HepG2 (cell line): Measurements from ENCODE around the gene PLAC9. TPM values are rescaled to one million over a fixed set of nuclear protein-coding genes. Genes with fewer than 3 reads are reported as not detected.

Source experiments
- ATAC-seq: fragments of 200-7000 bp; cut with Tn5 transposase; 3 replicates; pipeline ENCODE4 v1.9.1; 2020; ENCODE audit warnings: mild to moderate bottlenecking, moderate library complexity
- BruUV-seq: library from RNA; stranded (reverse); fragments of 400-500 nt; replicated peaks from 2 replicates; lab custom pipeline; 2021; lab: Mats Ljungman, UMichigan
- CTCF ChIA-PET: fragments of 300-600 bp; formaldehyde crosslinking; extraction: SDS; loops from one replicate; lab custom pipeline; 2021; ENCODE audit warnings: low total read pairs, inconsistent platforms, low intra/inter-chr PET ratio; lab: Yijun Ruan, JAX
- POLR2A ChIA-PET: fragments of 350-600 bp; sonication (Branson Sonifier 250); formaldehyde crosslinking; loops from one replicate; lab custom pipeline; 2020; ENCODE audit warnings: antibody characterized with exemption, inconsistent platforms; lab: Yijun Ruan, JAX
- DNase-seq: peaks from one replicate; pipeline ENCODE4 v3.0.0-alpha.2; 2015; ENCODE audit warnings: low spot score
- FAIRE-seq: peaks from 3 replicates; lab custom pipeline; 2011; peaks lifted over from hg19 to GRCh38; lab: Jason Lieb, UNC
- H2AFZ ChIP-seq: one replicate; pipeline ENCODE4 v1.6.1; 2011; ENCODE audit warnings: low read length, inconsistent platforms
- H3K27ac ChIP-seq: fragments of 300-600 bp; 3 replicates; pipeline ENCODE4 v1.8.0; 2011; ENCODE audit warnings: mixed run types, mild to moderate bottlenecking, mixed read lengths, low read length, inconsistent platforms; ENCODE audit not compliant: insufficient read depth; ENCODE audit errors: extremely low read length
- H3K27me3 ChIP-seq, 2 experiments: fragments of 200-600 bp in 1 of 2; 2 replicates in 1 of 2; 3 replicates in 1 of 2; pipeline versions ENCODE4 v1.6.0 to v1.8.0; 2011; ENCODE audit warnings: low read length in 2 of 2, mild to moderate bottlenecking in 2 of 2, moderate library complexity in 2 of 2, inconsistent platforms in 1 of 2; ENCODE audit not compliant: insufficient read depth in 2 of 2, control insufficient read depth in 1 of 2
- H3K36me3 ChIP-seq, 2 experiments: fragments of 200-600 bp in 1 of 2; replicated peaks in 1 of 2; 2 replicates in 1 of 2; 3 replicates in 1 of 2; pipeline versions ENCODE4 v1.5.1 to v1.8.0; 2011; ENCODE audit warnings: low read length in 2 of 2, inconsistent platforms in 1 of 2; ENCODE audit not compliant: insufficient read depth in 2 of 2, control insufficient read depth in 1 of 2
- H3K4me1 ChIP-seq: 2 replicates; pipeline ENCODE4 v1.5.1; 2012; ENCODE audit warnings: low read length, inconsistent platforms; ENCODE audit not compliant: insufficient read depth
- H3K4me2 ChIP-seq: 2 replicates; pipeline ENCODE4 v1.6.0; 2011; ENCODE audit warnings: low read depth, low read length, inconsistent platforms
- H3K4me3 ChIP-seq, 3 experiments: fragments of 200-600 bp in 1 of 3; sonication (generic), shearing (Covaris generic) in 1 of 3; replicated peaks in 1 of 3; 2 replicates each; pipeline ENCODE4 v1.5.1; 2011 to 2016; ENCODE audit warnings: low read length in 3 of 3, inconsistent platforms in 2 of 3, low read depth in 2 of 3, mild to moderate bottlenecking in 2 of 3, control low read depth in 1 of 3, mixed read lengths in 1 of 3; ENCODE audit not compliant: insufficient read depth in 1 of 3
- H3K79me2 ChIP-seq: one replicate; pipeline ENCODE4 v1.6.1; 2011; ENCODE audit warnings: low read length, inconsistent platforms; ENCODE audit not compliant: insufficient read depth
- H3K9ac ChIP-seq: 2 replicates; pipeline ENCODE4 v1.6.0; 2011; ENCODE audit warnings: mild to moderate bottlenecking, low read depth, low read length, inconsistent platforms; ENCODE audit not compliant: insufficient read depth
- H3K9me3 ChIP-seq: 2 replicates; pipeline ENCODE4 v1.5.1; 2012; ENCODE audit warnings: mild to moderate bottlenecking, low read length
- H4K20me1 ChIP-seq: 2 replicates; pipeline ENCODE4 v1.6.0; 2011; ENCODE audit warnings: inconsistent platforms, mild to moderate bottlenecking, low read length, moderate library complexity; ENCODE audit not compliant: insufficient read depth
- PHF20 ChIP-seq: sonication (generic); formaldehyde crosslinking; IDR thresholded peaks from 2 replicates; pipeline ENCODE4 v1.5.0; 2020; ENCODE audit warnings: mild to moderate bottlenecking, missing genetic modification reagents
- SNRNP70 ChIP-seq: fragments of 200-400 bp; formaldehyde crosslinking; IDR thresholded peaks from 2 replicates; pipeline ENCODE4 v1.6.1; 2017; ENCODE audit warnings: mild to moderate bottlenecking, low read depth, low read length, moderate library complexity
- YY1 ChIP-seq: IDR thresholded peaks from 2 replicates; pipeline ENCODE4 v1.6.1; 2011; ENCODE audit warnings: low read length, low read depth, moderate library complexity, mild to moderate bottlenecking; ENCODE audit not compliant: insufficient read depth, insufficient replicate concordance
- ZNF121 ChIP-seq: sonication (generic); formaldehyde crosslinking; IDR thresholded peaks from 2 replicates; pipeline ENCODE4 v1.5.0; 2020; ENCODE audit warnings: mild to moderate bottlenecking, missing genetic modification reagents
- ZNF138 ChIP-seq: sonication (generic); formaldehyde crosslinking; IDR thresholded peaks from 2 replicates; pipeline ENCODE4 v1.5.0; 2020; ENCODE audit warnings: mild to moderate bottlenecking, low read depth, missing genetic modification reagents
- ZNF383 ChIP-seq: sonication (generic); formaldehyde crosslinking; IDR thresholded peaks from 2 replicates; pipeline ENCODE4 v1.4.0; 2020; ENCODE audit warnings: missing genetic modification reagents, mild to moderate bottlenecking, borderline replicate concordance
- ZNF550 ChIP-seq: sonication (generic); formaldehyde crosslinking; IDR thresholded peaks from 2 replicates; pipeline ENCODE4 v1.4.0; 2020; ENCODE audit warnings: mild to moderate bottlenecking, missing genetic modification reagents, borderline replicate concordance
- ZNF724P ChIP-seq: sonication (generic); formaldehyde crosslinking; IDR thresholded peaks from 2 replicates; pipeline ENCODE4 v1.8.0; 2022; ENCODE audit warnings: missing genetic modification reagents, borderline replicate concordance
- WGBS: methylation state at CpG from one replicate; pipeline ENCODE4 v1.1.6; 2017; ENCODE audit warnings: low lambda C conversion rate; 5-methylcytosine and 5-hydroxymethylcytosine counted together
- in situ Hi-C: cut with HindIII; loops from 2 replicates; pipeline ENCODE4 v1.10.0; 2017; ENCODE audit warnings: low pct_unique_long_range_greater_than_20kb; ENCODE audit not compliant: extremely low pct_ligation_motif_present
- intact Hi-C: fragments of 100-400 bp; cut with micrococcal nuclease; formaldehyde crosslinking; loops from one replicate; pipeline ENCODE4 v1.10.0; 2022; ENCODE audit not compliant: unreplicated experiment
- polyA plus RNA-seq, 8 experiments: library from polyadenylated mRNA; depleted of rRNA in 3 of 8; stranded (reverse) in 7 of 8; unstranded in 1 of 8; fragments of >200 nt; fragmentation: Illumina TruSeq in 4 of 8; extraction: Trizol in 4 of 8; gene quantifications; 2 replicates each; pipeline versions ENCODE4 v1.2.1 to v1.2.3, GENCODE V29; 2011 to 2016; ENCODE audit warnings: low read depth in 4 of 8, missing spikeins in 1 of 8, mixed read lengths in 1 of 8; ENCODE audit not compliant: insufficient read depth in 1 of 8
- total RNA-seq, 5 experiments: library from RNA; depleted of rRNA; stranded (reverse); fragments of >200 nt; fragmentation: Illumina TruSeq; extraction: Trizol; gene quantifications; 2 replicates each; pipeline ENCODE4 v1.2.3, GENCODE V29; 2016; ENCODE audit warnings: low read depth in 1 of 5
- TF ChIP-seq, protein P1 (sequence below): sonication (generic); formaldehyde crosslinking; IDR thresholded peaks from 2 replicates; pipeline ENCODE4 v1.8.0; 2022; ENCODE audit warnings: missing genetic modification reagents, mild to moderate bottlenecking, moderate library complexity, borderline replicate concordance
- TF ChIP-seq, protein P2 (sequence below): sonication (generic); formaldehyde crosslinking; IDR thresholded peaks from 2 replicates; pipeline ENCODE4 v1.8.0; 2022; ENCODE audit warnings: missing genetic modification reagents, mild to moderate bottlenecking, inconsistent platforms, borderline replicate concordance
- TF ChIP-seq, protein P3 (sequence below): sonication (generic); formaldehyde crosslinking; IDR thresholded peaks from 2 replicates; pipeline ENCODE4 v1.4.0; 2020; ENCODE audit warnings: mild to moderate bottlenecking, missing genetic modification reagents
- TF ChIP-seq, protein P4 (sequence below): sonication (generic); formaldehyde crosslinking; IDR thresholded peaks from 2 replicates; pipeline ENCODE4 v1.4.0; 2020; ENCODE audit warnings: mild to moderate bottlenecking, low read depth, missing genetic modification reagents
- TF ChIP-seq, protein P5 (sequence below): sonication (generic); formaldehyde crosslinking; IDR thresholded peaks from 2 replicates; pipeline ENCODE4 v1.4.0; 2020; ENCODE audit warnings: mild to moderate bottlenecking, low read depth, missing genetic modification reagents

Gene PLAC9
- total and polyA plus RNA-seq, 2 of the 13 experiments (the other 11 are each of a cell fraction or from before 2014, with no cell fraction given) = not detected

DNA sequence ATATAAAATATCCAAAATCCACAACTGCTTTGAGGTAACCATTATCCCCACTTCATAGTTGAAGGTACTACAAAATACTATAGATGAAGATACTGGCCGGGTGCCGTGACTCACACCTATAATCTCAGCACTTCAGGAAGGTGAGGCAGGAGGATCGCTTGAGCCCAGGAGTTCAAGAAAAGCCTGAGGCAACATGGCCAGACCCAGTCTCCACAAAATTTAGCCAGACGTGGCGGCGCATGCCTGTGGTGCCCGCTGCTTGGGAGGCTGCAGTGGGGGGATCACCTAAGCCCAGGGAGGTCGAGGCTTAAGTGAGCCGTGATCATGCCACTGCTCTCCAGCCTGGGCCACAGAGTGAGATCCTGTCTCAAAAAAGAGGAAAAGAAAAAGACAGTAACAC, 32.4 kb upstream of the PLAC9 start:
- H3K36me3 ChIP-seq = no peaks in the 10 kb centered on the region
- H3K27me3 ChIP-seq = no peaks in the 10 kb centered on the region
- no TSS peak for BruUV-seq
- DNase-seq (no peak), ATAC-seq (no peak), FAIRE-seq (no peak)
- no peak overlapping the region for H2AFZ ChIP-seq
- ChIA-PET CTCF (no interaction called here), POLR2A (no interaction called here)
- no peak overlapping the region for H3K4me3 ChIP-seq
- H3K9me3 ChIP-seq = no peaks in the 10 kb centered on the region
- H4K20me1 ChIP-seq = no peaks in the 10 kb centered on the region
- no peak overlapping the region for H3K9ac ChIP-seq
- intact Hi-C loops = no loop called here
- in situ Hi-C loops = no loop called here
- H3K4me1 ChIP-seq = peaks cover 12% of the 10 kb centered on the region; the same call in 1 of the 2 replicates
- no peak overlapping the region for H3K27ac ChIP-seq
- WGBS = 80% methylated on average over 8 of the region's 9 CpGs
- no peak overlapping the region for H3K4me2 ChIP-seq
- H3K79me2 ChIP-seq = no peaks in the 10 kb centered on the region
- TF ChIP-seq SNRNP70 (no peak), ZNF121 (CRISPR knock-in tag) (no peak), ZNF138 (CRISPR knock-in tag) (no peak), ZNF550 (CRISPR knock-in tag) (no peak), ZNF383 (CRISPR knock-in tag) (no peak), YY1 (no peak), PHF20 (CRISPR knock-in tag) (no peak), ZNF724P (CRISPR knock-in tag) (no peak)
- TF ChIP-seq, protein P1, sequence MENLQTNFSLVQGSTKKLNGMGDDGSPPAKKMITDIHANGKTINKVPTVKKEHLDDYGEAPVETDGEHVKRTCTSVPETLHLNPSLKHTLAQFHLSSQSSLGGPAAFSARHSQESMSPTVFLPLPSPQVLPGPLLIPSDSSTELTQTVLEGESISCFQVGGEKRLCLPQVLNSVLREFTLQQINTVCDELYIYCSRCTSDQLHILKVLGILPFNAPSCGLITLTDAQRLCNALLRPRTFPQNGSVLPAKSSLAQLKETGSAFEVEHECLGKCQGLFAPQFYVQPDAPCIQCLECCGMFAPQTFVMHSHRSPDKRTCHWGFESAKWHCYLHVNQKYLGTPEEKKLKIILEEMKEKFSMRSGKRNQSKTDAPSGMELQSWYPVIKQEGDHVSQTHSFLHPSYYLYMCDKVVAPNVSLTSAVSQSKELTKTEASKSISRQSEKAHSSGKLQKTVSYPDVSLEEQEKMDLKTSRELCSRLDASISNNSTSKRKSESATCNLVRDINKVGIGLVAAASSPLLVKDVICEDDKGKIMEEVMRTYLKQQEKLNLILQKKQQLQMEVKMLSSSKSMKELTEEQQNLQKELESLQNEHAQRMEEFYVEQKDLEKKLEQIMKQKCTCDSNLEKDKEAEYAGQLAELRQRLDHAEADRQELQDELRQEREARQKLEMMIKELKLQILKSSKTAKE (CRISPR knock-in tag) = no peak
- TF ChIP-seq, protein P2, sequence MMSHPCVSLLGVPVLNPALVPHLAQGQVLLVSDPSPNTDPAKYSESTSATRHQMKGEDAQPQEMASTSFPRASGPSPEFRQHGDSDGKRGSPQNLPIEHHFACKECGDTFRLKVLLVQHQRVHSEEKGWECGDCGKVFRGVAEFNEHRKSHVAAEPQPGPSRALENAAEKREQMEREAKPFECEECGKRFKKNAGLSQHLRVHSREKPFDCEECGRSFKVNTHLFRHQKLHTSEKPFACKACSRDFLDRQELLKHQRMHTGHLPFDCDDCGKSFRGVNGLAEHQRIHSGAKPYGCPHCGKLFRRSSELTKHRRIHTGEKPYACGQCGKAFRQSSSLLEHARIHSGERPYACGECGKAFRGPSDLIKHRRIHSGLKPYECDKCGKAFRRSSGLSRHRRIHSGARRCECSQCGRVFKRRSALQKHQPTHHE (CRISPR knock-in tag) = no peak
- TF ChIP-seq, protein P3, sequence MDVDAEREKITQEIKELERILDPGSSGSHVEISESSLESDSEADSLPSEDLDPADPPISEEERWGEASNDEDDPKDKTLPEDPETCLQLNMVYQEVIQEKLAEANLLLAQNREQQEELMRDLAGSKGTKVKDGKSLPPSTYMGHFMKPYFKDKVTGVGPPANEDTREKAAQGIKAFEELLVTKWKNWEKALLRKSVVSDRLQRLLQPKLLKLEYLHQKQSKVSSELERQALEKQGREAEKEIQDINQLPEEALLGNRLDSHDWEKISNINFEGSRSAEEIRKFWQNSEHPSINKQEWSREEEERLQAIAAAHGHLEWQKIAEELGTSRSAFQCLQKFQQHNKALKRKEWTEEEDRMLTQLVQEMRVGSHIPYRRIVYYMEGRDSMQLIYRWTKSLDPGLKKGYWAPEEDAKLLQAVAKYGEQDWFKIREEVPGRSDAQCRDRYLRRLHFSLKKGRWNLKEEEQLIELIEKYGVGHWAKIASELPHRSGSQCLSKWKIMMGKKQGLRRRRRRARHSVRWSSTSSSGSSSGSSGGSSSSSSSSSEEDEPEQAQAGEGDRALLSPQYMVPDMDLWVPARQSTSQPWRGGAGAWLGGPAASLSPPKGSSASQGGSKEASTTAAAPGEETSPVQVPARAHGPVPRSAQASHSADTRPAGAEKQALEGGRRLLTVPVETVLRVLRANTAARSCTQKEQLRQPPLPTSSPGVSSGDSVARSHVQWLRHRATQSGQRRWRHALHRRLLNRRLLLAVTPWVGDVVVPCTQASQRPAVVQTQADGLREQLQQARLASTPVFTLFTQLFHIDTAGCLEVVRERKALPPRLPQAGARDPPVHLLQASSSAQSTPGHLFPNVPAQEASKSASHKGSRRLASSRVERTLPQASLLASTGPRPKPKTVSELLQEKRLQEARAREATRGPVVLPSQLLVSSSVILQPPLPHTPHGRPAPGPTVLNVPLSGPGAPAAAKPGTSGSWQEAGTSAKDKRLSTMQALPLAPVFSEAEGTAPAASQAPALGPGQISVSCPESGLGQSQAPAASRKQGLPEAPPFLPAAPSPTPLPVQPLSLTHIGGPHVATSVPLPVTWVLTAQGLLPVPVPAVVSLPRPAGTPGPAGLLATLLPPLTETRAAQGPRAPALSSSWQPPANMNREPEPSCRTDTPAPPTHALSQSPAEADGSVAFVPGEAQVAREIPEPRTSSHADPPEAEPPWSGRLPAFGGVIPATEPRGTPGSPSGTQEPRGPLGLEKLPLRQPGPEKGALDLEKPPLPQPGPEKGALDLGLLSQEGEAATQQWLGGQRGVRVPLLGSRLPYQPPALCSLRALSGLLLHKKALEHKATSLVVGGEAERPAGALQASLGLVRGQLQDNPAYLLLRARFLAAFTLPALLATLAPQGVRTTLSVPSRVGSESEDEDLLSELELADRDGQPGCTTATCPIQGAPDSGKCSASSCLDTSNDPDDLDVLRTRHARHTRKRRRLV (CRISPR knock-in tag) = no peak
- TF ChIP-seq, protein P4, sequence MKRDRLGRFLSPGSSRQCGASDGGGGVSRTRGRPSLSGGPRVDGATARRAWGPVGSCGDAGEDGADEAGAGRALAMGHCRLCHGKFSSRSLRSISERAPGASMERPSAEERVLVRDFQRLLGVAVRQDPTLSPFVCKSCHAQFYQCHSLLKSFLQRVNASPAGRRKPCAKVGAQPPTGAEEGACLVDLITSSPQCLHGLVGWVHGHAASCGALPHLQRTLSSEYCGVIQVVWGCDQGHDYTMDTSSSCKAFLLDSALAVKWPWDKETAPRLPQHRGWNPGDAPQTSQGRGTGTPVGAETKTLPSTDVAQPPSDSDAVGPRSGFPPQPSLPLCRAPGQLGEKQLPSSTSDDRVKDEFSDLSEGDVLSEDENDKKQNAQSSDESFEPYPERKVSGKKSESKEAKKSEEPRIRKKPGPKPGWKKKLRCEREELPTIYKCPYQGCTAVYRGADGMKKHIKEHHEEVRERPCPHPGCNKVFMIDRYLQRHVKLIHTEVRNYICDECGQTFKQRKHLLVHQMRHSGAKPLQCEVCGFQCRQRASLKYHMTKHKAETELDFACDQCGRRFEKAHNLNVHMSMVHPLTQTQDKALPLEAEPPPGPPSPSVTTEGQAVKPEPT (CRISPR knock-in tag) = no peak
- TF ChIP-seq, protein P5, sequence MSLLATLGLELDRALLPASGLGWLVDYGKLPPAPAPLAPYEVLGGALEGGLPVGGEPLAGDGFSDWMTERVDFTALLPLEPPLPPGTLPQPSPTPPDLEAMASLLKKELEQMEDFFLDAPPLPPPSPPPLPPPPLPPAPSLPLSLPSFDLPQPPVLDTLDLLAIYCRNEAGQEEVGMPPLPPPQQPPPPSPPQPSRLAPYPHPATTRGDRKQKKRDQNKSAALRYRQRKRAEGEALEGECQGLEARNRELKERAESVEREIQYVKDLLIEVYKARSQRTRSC (CRISPR knock-in tag) = no peak
